D721Med (cell line): ENCODE data around the gene KMT2D.

Experiments
- DNase-seq: peaks from one replicate; pipeline ENCODE4 v3.0.0; 2011; ENCODE audit warnings: low spot score; ENCODE audit not compliant: insufficient read length
- FAIRE-seq: peaks from 2 replicates; lab custom pipeline; 2011; peaks lifted over from hg19 to GRCh38; lab: Jason Lieb, UNC
- TF ChIP-seq, protein P1 (sequence below): IDR thresholded peaks from 2 replicates; pipeline ENCODE4 v1.5.1; 2012; ENCODE audit warnings: mild to moderate bottlenecking, control low read depth; ENCODE audit not compliant: insufficient read depth; ENCODE audit errors: missing control alignments

Gene KMT2D

DNA sequence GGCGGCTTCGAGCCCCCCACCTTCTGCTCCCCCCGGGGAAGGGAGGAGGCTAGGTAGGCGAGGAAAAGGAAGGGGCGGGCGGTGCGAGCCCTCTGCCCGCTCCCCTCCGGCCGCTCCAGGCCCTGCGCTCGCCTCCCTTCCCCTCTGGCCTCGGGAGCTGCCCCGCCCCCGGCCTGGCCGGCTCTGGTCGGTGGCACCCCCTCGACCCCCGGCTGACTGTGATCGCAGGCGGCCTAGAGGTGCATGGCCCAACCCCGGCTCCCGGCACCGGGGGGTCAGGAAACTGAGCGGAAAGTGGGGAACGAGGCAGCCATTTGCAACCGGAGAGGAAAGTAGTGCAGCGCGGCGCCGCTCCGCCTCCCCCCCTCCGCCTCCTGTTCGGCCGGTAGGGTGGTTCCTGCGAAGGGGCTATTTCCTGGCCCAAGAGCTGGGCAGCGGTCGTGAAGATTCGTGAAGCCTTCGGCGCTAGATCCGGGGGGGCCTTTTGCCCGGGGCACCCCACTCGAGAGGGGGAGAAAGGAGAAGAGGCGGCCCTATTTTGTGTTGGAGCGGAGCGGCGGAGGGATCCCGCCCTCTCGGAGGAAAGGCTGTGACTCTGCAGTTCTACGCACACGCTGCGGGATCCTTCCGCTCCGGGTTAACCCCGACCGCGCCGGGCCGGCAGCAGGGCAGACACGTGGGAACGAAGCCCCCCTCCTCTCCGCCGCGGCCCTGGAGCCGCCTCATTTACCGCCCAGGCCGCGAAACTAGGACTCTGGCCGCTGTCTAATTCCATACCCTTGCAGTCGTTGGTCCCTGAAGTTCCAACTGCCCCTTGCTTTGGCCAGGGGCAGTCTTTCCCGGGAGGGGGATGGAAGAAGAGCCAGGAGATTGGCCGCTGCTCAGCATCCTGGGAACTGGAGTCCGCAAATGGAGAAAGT is at the start of gene KMT2D:
Gene KMT2D, minus strand, starts transcription at position 558 of the 920 bp plus-strand sequence. CDS start 5,470 bp downstream, outside the sequence.
- DNase-seq (peak; percentile 91), FAIRE-seq (no peak)

GRCh38 chr12:49109641-49110463 is 49.3 kb upstream of the KMT2D start:
- FAIRE-seq (no peak), DNase-seq (no peak)
- TF ChIP-seq, protein P1, sequence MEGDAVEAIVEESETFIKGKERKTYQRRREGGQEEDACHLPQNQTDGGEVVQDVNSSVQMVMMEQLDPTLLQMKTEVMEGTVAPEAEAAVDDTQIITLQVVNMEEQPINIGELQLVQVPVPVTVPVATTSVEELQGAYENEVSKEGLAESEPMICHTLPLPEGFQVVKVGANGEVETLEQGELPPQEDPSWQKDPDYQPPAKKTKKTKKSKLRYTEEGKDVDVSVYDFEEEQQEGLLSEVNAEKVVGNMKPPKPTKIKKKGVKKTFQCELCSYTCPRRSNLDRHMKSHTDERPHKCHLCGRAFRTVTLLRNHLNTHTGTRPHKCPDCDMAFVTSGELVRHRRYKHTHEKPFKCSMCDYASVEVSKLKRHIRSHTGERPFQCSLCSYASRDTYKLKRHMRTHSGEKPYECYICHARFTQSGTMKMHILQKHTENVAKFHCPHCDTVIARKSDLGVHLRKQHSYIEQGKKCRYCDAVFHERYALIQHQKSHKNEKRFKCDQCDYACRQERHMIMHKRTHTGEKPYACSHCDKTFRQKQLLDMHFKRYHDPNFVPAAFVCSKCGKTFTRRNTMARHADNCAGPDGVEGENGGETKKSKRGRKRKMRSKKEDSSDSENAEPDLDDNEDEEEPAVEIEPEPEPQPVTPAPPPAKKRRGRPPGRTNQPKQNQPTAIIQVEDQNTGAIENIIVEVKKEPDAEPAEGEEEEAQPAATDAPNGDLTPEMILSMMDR = no peak

More for the DNA sequence above, at the start of gene KMT2D:
- TF ChIP-seq, protein P1 = no peak

DNA sequence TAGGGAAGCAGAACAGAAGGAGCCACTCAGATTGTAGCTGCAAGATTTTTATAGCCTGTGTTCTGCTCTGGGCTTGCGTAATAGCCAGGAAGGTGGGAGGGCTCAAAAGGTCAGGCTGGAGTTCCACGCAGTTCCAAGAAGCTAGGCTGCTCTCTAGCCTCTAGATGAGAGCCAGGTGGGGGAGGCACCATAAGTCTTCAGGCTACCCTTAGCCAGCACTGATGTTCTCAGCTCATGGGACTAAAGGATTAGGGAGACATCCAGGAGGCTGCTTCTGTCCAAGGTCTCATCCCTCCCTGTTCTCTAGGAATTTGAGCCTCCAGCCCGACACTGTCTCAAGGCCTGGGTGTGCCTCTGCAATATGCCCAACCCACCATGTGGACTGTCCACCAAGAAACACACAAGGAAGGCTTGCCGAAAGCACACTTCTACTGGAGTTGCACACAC is 48.4 kb upstream of the KMT2D start:
- FAIRE-seq = no peak
- DNase-seq = no peak
- TF ChIP-seq, protein P1 = no peak

DNA sequence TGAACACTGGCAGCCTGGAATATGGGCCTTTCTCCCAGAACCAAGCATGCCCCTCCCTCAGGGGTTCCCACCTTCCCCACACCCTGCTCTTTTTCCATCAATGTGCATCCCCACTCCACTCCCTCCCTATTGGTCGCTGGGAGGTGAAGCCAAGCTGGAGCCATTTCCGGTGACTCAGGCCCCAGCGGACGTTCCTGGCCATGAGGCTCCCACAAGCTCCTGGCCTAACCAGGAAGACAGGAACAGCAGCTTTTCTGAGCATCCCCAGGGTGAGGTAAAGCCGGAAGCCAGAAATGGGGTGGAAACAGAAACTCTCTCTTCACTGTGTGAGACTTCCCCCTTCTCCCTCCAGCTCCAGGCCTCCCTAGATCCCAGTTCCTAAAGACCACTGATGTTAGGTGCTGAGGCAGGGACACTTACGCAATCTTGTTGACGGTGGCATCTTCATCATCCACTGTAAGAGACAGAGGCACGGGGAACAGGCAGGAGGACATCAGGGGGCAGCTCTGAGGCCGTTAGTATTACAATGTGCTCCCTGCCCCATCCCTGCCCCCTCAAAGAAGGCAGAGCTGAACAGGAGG is 45.0 kb upstream of the KMT2D start:
- DNase-seq (no peak), FAIRE-seq (no peak)
- TF ChIP-seq, protein P1 = no peak

DNA sequence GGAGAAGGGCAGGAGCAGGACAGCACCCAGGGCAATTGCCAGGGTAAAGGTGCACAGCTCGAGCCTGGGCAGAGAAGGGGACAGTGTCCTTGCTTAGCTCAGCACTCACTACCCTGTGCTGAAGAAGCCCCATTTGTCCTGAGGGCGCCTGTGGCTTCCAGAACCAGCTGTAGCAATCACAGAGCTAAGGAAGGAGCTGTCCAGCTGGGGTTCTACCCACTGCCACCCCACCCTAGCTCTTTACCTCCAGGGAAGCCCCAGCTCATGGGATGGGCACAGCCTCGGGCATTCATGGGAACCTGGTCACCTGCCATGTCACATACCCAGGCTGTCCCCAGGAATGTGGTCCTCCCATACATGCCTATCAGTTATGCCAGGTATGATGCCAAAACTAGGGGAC is 44.2 kb upstream of the KMT2D start:
- TF ChIP-seq, protein P1 = no peak
- DNase-seq = no peak
- FAIRE-seq = no peak

DNA sequence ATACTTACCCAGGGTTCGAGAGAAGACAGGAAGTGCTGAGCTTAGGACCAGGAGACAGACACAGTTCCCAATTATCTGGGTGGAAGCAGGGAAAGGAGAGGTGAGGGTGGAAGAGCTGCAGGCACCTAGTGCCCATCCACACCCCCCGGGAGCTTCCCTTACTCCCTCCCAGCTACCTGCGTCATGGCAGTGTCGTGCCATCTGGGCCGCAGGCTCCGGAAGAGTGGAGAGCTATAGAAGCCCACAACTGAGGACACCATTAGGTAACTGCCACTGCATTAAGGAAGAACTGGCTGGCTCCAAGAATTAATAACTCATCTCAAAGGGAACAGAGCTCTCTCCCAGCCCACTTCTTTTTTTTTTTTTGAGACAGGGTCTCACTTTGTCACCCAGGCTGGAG is 39.8 kb upstream of the KMT2D start:
- FAIRE-seq (no peak), DNase-seq (no peak)
- TF ChIP-seq, protein P1 = no peak
